ENCODE data around the gene SCLY.

SCLY gene

GRCh38 chr2:238139196-238140039, 78.6 kb downstream of the SCLY start:
- TF ChIP-seq ARNTL (CRISPR knock-in tag; IDR thresholded peaks at IDR 0.05; ENCODE audit: borderline replicate concordance, low read depth), result no peak
- TF ChIP-seq SNAI2 (CRISPR knock-in tag; IDR thresholded peaks at IDR 0.05), result no peak
- TF ChIP-seq ZFP30 (CRISPR knock-in tag; IDR thresholded peaks at IDR 0.05), result no peak
- TF ChIP-seq PPARA (CRISPR knock-in tag; IDR thresholded peaks at IDR 0.05; ENCODE audit: borderline replicate concordance), result no peak
- no peak for TF ChIP-seq CSDC2 (CRISPR knock-in tag; IDR thresholded peaks at IDR 0.05)
- no peak for TF ChIP-seq TOX (CRISPR knock-in tag; IDR thresholded peaks at IDR 0.05; ENCODE audit: borderline replicate concordance)
- TF ChIP-seq ZFP3 (CRISPR knock-in tag; IDR thresholded peaks at IDR 0.05), result no peak
- TF ChIP-seq, protein P1, sequence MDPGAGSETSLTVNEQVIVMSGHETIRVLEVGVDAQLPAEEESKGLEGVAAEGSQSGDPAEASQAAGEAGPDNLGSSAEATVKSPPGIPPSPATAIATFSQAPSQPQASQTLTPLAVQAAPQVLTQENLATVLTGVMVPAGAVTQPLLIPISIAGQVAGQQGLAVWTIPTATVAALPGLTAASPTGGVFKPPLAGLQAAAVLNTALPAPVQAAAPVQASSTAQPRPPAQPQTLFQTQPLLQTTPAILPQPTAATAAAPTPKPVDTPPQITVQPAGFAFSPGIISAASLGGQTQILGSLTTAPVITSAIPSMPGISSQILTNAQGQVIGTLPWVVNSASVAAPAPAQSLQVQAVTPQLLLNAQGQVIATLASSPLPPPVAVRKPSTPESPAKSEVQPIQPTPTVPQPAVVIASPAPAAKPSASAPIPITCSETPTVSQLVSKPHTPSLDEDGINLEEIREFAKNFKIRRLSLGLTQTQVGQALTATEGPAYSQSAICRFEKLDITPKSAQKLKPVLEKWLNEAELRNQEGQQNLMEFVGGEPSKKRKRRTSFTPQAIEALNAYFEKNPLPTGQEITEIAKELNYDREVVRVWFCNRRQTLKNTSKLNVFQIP (CRISPR knock-in tag; IDR thresholded peaks at IDR 0.05; ENCODE audit: borderline replicate concordance, low read depth), result no peak
- TF ChIP-seq RARB (CRISPR knock-in tag; IDR thresholded peaks at IDR 0.05), result no peak
- TF ChIP-seq ESRRG (CRISPR knock-in tag; IDR thresholded peaks at IDR 0.05), result no peak
- TF ChIP-seq OSR1 (CRISPR knock-in tag; IDR thresholded peaks at IDR 0.05), result no peak
- TF ChIP-seq BACH2 (CRISPR knock-in tag; IDR thresholded peaks at IDR 0.05; ENCODE audit: borderline replicate concordance), result no peak
- TF ChIP-seq CREB5 (CRISPR knock-in tag; IDR thresholded peaks at IDR 0.05; ENCODE audit: low read depth), result no peak
- no peak for ATAC-seq

DNA sequence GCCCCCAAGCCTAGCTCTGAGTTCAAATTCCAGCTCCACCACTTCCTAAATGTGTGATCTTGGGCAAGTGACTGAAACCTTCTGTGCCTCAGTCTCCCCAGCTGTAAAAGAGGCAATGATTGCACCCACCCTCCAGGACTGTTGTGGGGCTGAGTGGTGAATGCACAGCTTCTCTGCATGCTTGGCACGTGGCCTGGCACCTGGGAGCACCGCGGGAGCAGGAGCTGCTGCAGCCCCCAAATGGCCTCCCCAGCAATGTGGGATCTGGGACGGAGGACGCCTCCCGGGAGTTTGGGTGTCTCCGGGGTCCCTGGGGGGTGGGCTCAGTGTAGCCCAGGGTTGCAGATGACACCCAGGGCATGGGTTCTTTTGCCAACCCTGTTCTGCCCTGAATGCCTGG, 79.2 kb downstream of the SCLY start:
- no peak for TF ChIP-seq ZNF8 (CRISPR knock-in tag; IDR thresholded peaks at IDR 0.05)
- no peak for TF ChIP-seq ZNF70 (CRISPR knock-in tag; IDR thresholded peaks at IDR 0.05)
- no peak for TF ChIP-seq CREB5 (CRISPR knock-in tag; IDR thresholded peaks at IDR 0.05; ENCODE audit: low read depth)
- no peak for TF ChIP-seq ZFP3 (CRISPR knock-in tag; IDR thresholded peaks at IDR 0.05)
- no peak for TF ChIP-seq ARNTL (CRISPR knock-in tag; IDR thresholded peaks at IDR 0.05; ENCODE audit: borderline replicate concordance, low read depth)
- TF ChIP-seq TCF4 (CRISPR knock-in tag; IDR thresholded peaks at IDR 0.05; ENCODE audit: borderline replicate concordance), result no peak
- TF ChIP-seq CSDC2 (CRISPR knock-in tag; IDR thresholded peaks at IDR 0.05), result no peak
- no peak for TF ChIP-seq ESRRG (CRISPR knock-in tag; IDR thresholded peaks at IDR 0.05)
- no peak for TF ChIP-seq PPARA (CRISPR knock-in tag; IDR thresholded peaks at IDR 0.05; ENCODE audit: borderline replicate concordance)
- no peak for TF ChIP-seq ZC3H10 (CRISPR knock-in tag; IDR thresholded peaks at IDR 0.05)
- no peak for TF ChIP-seq RARB (CRISPR knock-in tag; IDR thresholded peaks at IDR 0.05)
- TF ChIP-seq, protein P2, sequence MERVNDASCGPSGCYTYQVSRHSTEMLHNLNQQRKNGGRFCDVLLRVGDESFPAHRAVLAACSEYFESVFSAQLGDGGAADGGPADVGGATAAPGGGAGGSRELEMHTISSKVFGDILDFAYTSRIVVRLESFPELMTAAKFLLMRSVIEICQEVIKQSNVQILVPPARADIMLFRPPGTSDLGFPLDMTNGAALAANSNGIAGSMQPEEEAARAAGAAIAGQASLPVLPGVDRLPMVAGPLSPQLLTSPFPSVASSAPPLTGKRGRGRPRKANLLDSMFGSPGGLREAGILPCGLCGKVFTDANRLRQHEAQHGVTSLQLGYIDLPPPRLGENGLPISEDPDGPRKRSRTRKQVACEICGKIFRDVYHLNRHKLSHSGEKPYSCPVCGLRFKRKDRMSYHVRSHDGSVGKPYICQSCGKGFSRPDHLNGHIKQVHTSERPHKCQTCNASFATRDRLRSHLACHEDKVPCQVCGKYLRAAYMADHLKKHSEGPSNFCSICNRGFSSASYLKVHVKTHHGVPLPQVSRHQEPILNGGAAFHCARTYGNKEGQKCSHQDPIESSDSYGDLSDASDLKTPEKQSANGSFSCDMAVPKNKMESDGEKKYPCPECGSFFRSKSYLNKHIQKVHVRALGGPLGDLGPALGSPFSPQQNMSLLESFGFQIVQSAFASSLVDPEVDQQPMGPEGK (CRISPR knock-in tag; IDR thresholded peaks at IDR 0.05; ENCODE audit: borderline replicate concordance), result no peak
- no peak for TF ChIP-seq OSR1 (CRISPR knock-in tag; IDR thresholded peaks at IDR 0.05)
- no peak for TF ChIP-seq TOX (CRISPR knock-in tag; IDR thresholded peaks at IDR 0.05; ENCODE audit: borderline replicate concordance)
- no peak for TF ChIP-seq CSRNP3 (CRISPR knock-in tag; IDR thresholded peaks at IDR 0.05)
- TF ChIP-seq ZNF565 (CRISPR knock-in tag; conservative IDR thresholded peaks at IDR 0.05; ENCODE audit: low read depth), result no peak
- TF ChIP-seq, protein P1 (CRISPR knock-in tag; IDR thresholded peaks at IDR 0.05; ENCODE audit: borderline replicate concordance, low read depth), result no peak
- ATAC-seq, result no peak

All from SK-N-SH treated with all-trans-retinoic acid at 6 μM for 48 hours (cell line).